HG03280 (cell line): ENCODE data around the gene PNRC2.
"Not testable (repeated sequence)": the region's sequence is repeated elsewhere in the genome, so short reads cannot be mapped to it uniquely, and the experiment has no call there.

ENCODE experiments used
- ATAC-seq: cut with Tn5 transposase; IDR thresholded peaks from one replicate; pipeline ENCODE4 v1.9.1; 2021; ENCODE audit warnings: mild to moderate bottlenecking, moderate library complexity; ENCODE audit not compliant: unreplicated experiment

The PNRC2 gene

DNA sequence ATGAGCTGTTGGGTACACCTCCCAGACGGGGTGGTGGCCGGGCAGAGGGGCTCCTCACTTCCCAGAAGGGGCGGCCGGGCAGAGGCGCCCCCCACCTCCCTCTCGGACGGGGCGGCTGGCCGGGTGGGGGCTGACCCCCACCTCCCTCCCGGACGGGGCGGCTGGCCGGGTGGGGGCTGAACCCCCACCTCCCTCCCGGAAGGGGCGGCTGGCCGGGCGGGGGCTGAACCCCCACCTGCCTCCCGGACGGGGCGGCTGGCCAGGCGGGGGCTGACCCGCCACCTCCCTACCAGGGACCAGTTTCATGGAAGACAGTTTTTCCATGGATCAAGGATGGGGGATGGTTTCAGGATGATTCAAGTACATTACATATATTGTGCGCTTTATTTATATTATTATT, 27.4 kb downstream of the PNRC2 start:
- ATAC-seq = not testable (repeated sequence)

GRCh38 chr1:23989263-23989662, 29.6 kb downstream of the PNRC2 start:
- ATAC-seq = no peak

GRCh38 chr1:23992011-23992410, 32.4 kb downstream of the PNRC2 start:
- ATAC-seq = not testable (repeated sequence)

DNA sequence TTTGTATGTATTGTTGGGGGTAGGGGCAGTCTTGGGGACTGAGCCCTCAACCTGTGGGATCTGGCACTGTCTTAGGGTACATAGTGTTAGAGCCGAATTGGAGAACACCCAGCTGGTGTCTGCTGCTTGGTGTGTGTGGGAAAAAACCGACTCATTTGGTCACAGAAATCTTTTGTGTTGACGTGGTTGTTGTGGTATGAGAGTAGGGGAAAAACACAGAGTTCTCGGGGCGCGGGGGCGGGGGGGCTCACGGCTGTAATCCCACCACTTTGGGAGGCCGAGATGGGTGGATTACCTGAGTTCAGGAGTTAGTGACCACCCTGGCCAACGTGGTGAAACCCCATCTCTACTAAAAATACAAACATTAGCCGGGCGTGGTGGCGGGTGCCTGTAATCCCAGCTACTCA, 35.8 kb downstream of the PNRC2 start:
- no peak for ATAC-seq

GRCh38 chr1:23996700-23997229, 37.1 kb downstream of the PNRC2 start:
- ATAC-seq = no peak

DNA sequence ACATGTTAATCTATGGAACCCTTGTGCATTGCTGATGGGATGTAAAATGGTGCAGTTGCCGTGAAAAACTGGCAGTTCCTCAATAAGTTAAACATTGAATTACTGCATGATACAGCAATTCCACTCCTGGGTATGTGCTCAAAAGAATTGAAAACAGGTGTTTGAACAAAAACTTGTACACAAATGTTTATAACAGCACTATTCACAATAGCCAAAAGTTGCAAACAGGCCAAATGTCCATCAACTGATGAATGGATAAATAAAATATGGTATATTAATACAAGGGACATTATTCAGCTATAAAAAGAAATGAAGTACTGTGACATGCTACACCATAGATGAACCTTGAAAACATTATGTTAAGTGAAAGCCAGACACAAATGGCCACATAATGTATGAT, 38.2 kb downstream of the PNRC2 start:
- no peak for ATAC-seq

DNA sequence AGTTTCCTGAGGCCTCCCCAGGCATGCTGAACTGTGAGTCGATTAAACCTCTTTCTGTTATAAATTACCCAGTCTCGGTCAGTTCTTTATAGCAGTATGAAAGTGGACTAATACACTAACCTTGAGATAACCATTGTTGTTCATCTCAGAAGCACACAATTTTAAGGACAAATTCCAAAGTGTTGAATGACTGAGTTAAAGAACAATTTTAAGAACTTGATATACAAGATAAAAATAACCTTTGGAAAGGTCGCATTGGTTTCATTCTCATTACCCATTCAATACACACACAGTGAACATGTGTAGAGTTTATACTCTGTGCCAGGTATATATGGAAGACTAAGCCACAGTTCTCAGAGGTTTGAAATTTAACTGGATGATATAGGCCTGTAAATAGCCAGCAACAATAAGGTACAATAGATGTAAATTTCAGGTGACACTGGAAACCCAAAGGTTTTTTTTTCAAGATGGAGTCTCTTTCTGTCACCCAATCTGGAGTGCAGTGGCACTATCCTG, 39.6 kb downstream of the PNRC2 start:
- ATAC-seq = no peak

DNA sequence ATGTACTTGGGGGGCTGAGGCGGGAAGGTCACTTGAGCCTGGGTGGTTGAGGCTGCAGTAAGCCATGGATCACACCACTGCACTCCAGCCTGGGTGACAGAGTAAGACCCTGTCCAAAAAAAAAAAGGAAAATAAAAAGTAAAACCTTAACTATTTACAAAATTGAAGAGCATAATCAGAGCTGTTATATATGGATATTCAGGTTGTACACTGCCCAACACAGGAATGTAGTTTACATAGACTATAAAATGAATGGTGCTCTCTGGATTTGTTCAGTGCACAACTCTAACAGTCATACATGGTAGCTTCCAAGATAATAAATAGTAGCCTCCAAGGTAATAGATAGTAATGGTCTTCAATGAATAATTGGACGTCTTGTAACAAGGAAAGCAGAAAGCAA, 43.1 kb downstream of the PNRC2 start:
- ATAC-seq = no peak

DNA sequence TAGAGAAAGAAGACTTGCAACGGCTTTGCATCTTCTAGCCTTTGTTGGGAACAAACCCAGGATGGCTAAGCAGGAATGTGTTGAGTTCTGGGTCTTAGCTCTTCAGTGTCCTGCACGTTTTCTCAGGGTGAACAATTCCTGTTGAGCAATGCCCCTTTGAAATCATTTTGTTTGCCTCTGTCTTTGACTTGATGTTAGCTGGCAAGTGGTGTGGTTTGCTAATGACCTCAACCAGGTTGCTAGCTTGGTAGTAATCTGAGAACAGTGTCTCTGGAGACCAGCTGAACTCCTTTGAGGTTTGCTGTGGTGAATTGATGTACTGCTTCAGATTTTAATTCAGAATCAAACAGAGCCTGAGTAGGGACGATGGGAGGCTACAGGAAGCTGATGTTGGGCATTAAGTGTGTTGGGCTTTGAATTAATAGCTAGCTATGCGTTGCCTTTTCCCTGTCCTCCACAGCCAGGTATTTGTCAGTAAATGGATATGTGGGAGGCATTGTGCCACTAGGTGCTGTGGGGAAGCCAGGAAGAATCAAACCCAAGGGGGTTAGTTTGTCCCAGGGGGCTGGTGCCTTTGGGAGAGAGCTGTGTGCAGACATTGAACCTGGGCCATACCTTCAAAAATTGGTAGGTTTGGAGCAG, 43.8 kb downstream of the PNRC2 start:
- ATAC-seq = no peak

GRCh38 chr1:24004132-24004531, 44.5 kb downstream of the PNRC2 start:
- ATAC-seq = no peak

DNA sequence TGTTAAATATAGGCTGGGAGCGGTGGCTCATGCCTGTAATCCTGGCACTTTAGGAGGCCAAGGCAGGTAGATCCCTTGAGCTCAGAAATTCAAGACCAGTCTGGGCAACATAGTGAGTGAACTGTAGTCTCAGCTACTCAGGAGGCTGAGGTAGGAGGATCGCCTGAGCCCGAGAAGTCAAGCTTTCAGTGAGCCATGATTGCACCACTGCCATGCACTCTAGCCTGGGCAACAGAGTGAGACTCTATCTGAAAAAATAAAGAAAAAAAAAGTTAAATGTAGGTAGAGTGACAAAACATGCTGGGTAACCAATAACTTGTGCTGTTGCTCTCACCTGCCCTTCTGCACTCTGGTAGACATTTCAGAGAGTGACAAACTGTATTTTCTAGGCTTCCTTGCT, 45.5 kb downstream of the PNRC2 start:
- ATAC-seq = no peak

DNA sequence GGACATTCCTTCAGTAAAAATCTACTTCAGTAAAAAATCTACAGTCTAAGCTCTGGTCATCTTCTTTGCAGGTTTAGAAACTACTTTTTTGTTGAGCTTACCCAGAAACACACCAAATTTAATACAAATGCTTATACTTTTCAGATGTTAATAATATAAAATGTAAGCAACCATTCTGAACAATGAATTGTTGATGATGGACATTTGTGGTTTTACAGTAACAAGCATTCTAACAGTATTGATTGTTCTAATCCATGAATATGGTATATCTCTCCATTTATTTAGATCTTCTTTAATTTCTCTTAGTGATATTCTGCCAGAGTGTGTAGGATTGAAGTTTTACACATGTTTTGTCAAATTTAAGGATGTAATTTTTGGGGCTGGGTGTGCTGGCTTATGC, 47.5 kb downstream of the PNRC2 start:
- ATAC-seq = no peak

- not testable (repeated sequence) for ATAC-seq
Observed at GRCh38 chr1:24008574-24009184, 49.1 kb downstream of the PNRC2 start.

DNA sequence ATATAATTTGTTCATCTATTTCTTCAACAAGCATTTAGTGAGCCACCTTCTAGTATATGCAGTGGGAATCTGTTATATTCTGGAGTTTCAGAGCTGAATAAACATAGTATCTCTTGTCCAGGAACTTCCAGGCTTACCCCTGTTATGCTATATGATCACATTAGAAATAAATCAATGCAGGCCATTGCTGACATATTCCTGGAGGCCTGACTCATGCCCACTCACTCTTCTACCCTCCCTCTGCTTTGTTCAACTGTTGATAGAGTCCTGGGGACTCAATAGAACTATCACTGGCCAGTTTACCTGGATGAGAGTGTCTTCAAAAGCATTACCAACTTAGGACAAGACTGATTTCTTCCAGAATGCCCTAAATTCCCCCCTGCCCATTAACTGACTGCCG, 49.8 kb downstream of the PNRC2 start:
- ATAC-seq = no peak

DNA sequence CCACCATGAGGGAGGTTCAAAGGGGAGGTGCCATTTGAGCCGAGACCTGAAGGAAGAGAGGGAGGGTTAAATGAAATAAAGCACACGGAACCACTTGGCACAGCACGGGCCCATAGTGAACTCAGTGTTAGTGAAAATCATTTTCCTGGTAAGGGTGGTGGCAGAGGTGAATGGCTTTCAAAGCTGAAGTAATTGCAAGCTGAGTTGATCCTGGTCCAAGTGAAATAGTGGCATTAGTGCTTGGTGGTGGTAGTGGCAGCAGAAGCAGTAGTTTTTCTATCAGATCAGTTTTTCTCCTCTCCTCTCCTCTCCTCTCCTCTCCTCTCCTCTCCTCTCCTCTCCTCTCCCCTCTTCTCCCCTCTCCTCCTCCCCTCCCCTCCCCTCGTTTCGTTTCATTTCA, 51.0 kb downstream of the PNRC2 start:
- ATAC-seq = no peak

GRCh38 chr1:24012878-24013277, 53.2 kb downstream of the PNRC2 start:
- not testable (repeated sequence) for ATAC-seq
